GM21717 (cell line): ENCODE results near the gene SLC12A1.
A peak's percentile ranks its signal among the peaks of the same experiment; 100 is the strongest.

Experiments
- ATAC-seq: cut with Tn5 transposase; IDR thresholded peaks from one replicate; pipeline ENCODE4 v1.9.1; 2021; ENCODE audit warnings: mild to moderate bottlenecking, moderate library complexity; ENCODE audit not compliant: unreplicated experiment

Gene SLC12A1

GRCh38 chr15:48242015-48242414 is 35.9 kb downstream of the SLC12A1 start:
- ATAC-seq = no peak

GRCh38 chr15:48242535-48242934 is 36.4 kb downstream of the SLC12A1 start:
- no peak for ATAC-seq

DNA sequence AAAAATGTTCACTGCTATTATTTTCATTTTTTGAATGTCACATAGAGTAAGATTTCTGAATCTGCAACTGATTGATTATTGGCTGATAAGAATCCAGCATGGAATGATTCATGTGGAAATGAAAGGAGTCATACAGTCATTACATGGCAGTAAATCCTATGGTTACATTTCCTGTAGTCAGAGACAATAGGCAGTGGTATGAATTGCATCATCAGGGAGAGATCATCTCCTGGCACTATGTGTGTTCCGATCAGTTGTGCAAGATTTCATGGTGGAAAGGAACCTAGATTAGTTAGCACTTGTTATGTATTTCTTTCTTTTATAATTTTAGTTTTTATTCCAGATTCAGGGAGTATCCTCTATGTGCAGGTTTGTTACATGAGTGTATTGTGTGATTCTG is 38.8 kb downstream of the SLC12A1 start:
- no peak for ATAC-seq

- no peak for ATAC-seq
Observed at GRCh38 chr15:48248414-48248813, 42.3 kb downstream of the SLC12A1 start.

DNA sequence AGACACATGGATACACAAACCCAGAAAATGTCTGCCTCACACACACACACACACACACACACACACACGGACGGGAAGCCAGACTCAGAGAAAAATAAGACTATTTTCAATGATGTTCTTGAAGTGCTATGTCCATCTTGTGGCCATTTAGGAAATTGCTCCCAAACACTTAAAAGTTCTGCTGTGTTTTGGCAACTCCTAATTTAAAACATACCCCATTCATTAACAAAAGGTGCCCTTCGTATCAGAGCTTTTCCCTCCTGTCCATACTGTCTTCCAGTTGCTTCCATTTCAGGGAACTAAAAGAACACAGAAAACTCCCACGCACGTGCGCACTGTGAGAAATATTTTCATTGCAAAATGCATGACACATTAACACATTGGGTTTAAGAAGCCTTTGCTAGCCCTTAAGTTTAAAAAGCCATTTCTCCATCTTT is 44.6 kb downstream of the SLC12A1 start:
- no peak for ATAC-seq

DNA sequence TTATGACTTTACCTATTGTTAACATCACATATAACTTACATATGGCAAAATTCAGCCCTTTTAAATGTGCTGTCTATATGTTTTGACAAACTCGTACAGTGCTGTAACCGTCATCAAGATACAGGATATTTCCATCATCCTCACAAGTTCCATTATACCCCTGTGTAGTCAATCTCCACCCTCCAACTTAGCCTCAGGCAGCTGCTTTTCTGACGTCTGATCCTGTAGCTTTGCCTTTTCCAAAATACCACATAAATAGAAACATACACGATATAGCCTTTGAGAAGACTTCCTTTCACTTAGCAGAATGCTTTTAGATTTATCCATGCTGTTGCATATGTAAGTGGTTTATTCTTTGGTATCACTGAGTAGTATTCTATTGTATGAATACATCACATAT is 47.1 kb downstream of the SLC12A1 start:
- ATAC-seq = no peak

DNA sequence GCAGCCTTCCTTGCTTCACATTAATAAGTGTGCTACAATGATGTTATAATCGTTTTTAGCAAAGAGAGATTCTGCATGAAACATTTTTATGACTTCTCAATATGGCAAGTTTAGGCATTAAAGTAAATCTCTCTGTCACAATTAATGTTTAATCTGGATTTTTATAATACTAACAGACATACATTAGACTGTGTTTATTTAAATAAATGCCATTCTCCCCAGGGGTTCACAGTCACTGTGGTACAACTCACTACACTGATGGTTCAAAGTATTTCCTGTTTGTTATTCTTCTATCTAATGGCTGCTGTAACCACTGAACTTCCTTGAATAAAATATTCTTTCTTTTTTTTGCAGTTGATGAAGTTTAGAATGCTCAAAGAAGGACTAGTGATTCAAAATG is 59.0 kb downstream of the SLC12A1 start:
- no peak for ATAC-seq

DNA sequence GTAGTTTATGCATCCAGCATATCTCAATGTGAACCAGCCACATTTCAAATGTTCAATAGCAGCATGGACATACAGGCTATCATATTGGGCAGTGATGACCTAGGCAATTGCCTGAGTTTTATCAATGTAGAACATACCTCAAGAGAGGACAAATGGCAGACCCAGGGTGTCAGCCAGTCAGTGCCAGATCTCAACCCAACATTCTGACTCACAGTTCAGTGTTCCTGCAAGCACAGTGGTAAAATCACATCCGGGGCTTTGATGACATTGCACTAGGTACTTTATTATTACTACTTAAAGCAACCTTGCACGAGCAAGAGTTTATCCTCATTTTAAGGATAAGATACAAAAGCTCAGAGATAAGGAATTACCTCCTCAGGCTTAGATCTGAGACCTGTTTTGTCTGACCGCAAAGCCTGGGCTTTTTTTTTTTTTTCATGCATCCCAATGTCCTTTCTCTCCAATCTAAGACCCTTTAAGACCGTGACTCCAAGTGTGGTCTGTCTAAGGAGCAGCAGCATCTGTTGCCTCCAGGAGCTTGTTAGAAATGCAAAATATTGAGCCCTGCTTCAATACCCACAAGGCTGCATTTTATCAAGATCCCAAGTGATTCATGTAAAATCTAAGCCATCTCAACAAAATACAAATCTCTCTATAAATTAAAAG is 60.1 kb downstream of the SLC12A1 start:
- ATAC-seq = no peak

DNA sequence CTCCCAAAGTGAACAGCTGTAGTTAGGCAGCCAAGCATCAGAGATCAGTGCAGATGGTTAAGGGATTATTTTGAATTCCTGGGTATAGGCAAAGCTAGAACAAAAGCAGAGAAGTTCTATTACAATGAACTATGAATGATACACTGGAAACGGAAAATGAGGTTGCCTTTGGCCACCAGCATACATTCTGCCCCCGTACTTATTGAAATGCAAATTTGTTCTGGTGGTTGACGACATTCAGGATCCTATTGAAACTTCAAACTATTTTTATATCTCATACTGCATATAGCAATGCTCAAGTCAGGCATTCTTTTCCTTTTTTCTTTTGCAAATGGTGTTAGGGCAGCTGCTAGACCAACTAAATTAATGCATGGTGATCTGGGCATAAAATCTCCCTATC is 61.7 kb downstream of the SLC12A1 start:
- no peak for ATAC-seq

DNA sequence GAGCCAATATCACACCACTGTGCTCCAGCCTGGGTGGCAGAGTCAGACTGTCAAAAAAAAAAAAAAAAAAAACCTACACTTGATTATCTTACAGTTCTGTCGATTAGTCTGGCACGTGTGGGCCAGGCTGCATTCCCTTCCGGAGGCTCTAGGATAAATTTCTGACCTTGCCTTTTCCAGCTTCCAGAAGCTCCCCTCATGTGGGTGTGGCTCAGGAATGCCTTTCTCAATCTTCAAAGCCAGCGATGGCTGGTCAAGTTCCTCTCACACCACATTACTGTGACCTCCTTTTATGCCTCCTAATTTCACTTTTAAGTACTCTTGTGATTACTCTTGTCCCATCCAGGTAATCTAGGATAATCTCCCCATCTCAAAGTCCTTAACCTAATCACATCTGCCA is 66.9 kb downstream of the SLC12A1 start:
- ATAC-seq = no peak

DNA sequence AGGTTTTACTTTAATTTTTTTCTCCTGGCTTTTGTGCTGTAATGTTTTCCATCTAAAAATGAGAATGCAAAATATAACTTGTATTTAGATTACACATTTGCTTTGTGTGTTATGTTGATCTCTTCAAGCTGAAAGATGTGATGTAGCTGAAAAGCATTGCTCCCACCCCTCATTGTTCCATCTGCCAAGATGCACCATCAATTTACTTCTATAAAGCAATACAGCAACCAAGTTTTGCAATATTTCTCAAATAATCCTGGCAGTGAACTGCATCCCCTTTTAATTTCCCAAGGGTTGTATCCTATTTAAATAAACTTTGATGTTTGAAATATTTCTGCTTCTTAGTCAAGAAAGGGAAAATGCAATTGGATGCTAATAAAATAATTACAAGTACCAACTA is 72.6 kb downstream of the SLC12A1 start:
- ATAC-seq = no peak

DNA sequence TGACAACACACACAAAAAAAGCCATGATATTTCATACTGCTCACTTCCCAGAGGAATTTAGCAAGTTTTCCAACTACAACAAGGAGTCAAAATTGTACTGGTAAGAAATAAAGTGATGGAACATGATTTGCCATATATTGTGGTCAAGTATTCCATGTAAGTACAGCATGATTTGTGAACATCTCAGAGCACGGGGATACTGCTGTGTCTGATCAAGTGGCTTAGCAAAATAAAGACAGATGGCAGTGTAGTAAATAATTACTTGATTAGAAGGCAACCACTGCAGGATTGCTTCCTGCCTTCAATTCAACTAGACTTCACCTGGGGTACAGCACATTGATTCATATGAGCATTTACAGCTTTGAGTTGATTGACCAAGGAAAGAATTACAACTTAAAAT is 73.5 kb downstream of the SLC12A1 start:
- no peak for ATAC-seq

GRCh38 chr15:48281674-48282073 is 75.6 kb downstream of the SLC12A1 start:
- no peak for ATAC-seq

- ATAC-seq = no peak
Observed at GRCh38 chr15:48282216-48282615, 76.1 kb downstream of the SLC12A1 start.

GRCh38 chr15:48283396-48284145 is 77.5 kb downstream of the SLC12A1 start:
- no peak for ATAC-seq

DNA sequence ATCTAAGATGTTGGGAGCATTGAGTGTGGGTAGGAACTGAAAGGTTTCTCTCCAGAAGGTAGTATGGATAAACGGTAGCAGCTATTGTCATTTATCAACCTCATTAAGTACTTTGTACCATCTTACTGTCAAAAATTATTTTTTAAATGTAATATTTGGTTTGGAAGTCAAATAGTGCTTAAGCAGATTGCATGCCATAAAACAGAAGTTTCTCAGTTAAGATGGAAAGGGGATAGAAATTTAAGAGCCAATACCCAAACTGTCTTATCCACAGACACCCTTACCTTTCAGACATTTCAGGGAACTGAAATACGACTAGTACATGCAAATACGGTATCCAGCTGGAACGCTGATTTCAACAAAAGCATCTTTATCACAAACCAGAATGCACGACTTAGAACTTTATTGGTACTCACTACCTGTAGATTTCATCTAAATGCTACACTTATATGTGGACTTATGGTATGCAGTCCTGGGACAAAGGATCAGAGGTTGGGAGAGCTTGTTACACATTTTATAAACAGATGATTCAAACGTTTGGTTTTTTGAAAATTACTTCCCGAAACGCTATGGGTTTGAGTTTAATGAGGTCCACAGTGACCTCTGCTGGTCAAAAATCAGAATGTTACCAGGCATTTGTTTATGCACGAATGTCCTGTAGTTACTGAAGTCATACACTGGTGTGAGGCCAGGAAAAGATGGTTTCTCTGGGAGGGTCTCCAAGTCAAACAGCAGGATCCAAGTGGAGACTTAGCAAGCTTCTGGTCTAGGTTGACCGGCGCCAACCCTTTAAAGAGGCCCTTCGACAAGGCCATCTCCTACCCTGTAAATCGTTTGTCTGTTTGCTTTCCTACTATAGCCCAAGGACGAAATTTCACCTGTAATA is 79.5 kb downstream of the SLC12A1 start:
- peak; percentile 77 for ATAC-seq

DNA sequence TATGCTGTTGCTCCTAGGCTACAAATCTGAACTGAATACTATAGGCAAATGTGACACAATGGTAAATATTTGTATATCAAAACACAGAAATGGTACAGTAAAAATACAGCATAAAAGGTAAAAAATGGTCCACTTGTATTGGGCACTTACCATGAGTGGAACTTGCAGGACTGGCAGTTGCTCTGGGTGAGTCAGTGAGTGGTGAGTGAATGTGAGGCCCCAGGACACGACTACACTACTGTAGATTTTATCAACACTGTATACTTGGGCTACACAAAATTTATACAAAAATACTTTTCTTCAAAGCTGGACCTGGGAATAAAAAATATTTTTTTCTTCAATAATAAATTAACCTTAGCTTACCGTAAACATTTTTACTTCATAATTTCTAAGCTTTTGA is 83.5 kb downstream of the SLC12A1 start:
- ATAC-seq = no peak

DNA sequence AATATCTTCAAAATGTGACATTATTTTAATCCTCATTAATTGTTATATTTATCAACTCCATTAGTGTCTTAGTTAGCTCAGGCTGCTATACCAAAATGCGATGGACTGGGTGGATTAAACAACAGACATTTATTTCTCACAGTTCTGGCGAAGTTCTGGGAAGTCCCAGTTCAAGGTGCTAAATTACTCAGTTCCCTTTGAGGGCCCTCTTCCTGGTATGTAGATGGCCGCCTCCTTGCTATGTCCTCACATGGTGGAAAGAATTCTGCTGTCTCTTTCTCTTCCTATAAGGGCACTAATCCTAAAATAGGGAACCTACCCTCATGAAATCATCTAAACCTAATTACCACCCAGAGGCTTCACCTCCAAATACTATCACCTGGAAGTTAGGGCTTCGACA is 86.4 kb downstream of the SLC12A1 start:
- peak; percentile 58 for ATAC-seq

DNA sequence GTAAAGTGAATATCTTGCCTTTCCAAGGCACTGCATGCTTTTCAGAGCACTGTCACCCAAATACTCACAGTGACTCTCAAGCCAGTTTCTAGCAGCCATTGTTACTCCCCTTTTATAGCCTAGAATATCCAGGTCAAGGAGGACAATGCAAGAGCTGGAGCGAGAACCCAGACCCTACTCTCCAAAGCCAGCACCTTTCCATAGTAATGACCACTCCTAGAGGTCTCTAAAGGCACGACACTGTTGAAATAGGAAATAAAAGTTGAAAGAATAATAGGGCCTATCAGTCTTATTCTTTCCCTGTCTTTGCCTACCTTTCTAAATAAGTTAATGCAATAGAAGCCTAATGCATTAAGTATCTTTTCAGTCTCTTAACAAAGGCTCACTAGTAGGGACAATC is 91.6 kb downstream of the SLC12A1 start:
- no peak for ATAC-seq

DNA sequence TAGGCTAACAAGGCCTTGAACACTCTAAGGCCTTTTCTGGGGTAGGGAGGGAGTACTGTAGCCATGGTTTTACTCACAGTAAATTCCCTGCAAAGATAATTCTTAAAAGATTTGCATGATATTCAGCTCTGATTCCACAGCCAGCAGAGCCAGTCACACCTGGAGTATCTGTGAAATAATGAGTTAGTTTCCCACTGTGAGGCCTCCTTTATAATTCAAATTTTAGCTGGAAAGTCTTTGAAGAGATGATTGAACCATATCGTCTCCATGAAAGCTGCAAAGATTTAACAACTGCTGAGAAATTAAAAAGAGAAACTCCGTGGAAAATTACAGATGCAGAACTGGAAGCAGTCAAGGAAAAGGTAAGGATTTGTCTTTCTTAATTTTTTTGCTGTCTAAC is 92.8 kb downstream of the SLC12A1 start:
- ATAC-seq = no peak

DNA sequence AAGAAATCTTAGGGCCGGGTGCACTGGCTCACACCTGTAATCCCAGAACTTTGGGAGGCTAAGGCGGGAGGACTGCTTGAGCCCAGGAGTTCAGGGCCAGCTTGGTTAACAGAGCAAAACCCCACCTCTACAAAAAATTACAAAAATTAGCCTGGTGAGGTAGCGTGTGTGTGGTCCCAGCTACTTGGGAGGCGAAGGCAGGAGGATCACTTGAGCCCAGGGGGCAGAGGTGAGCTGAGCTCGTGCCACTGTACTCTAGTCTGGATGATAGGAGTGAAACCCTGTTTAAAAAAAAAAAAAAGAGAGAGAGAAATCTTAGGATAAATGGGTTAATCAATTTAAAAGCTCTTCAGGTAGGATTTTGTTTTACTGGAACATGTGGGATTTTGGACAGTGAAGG is 93.9 kb downstream of the SLC12A1 start:
- ATAC-seq = no peak

- no peak for ATAC-seq
Observed at GRCh38 chr15:48304398-48304797, 98.3 kb downstream of the SLC12A1 start.
